Activated effector memory CD4-positive, alpha-beta T cell treated with anti-CD3 and anti-CD28 coated beads, Interleukin-2, amount 50 U/mL, for 16 hours (primary cell): ENCODE results near the gene PRKCQ.
"Not testable (repeated sequence)": the region's sequence is repeated elsewhere in the genome, so short reads cannot be mapped to it uniquely, and the experiment has no call there.

Experiments
- DNase-seq: peaks from one replicate; pipeline ENCODE4 v3.0.0-alpha.2; 2020

Gene PRKCQ

GRCh38 chr10:6486309-6486708, 93.8 kb downstream of the PRKCQ start:
- DNase-seq = no peak

GRCh38 chr10:6482737-6483357, 97.2 kb downstream of the PRKCQ start:
- no peak for DNase-seq

- DNase-seq = no peak
Measured at GRCh38 chr10:6478722-6479121, 101.4 kb downstream of the PRKCQ start.

GRCh38 chr10:6476989-6477388, 103.1 kb downstream of the PRKCQ start:
- DNase-seq = no peak

- no peak for DNase-seq
Measured at GRCh38 chr10:6474871-6475270, 105.2 kb downstream of the PRKCQ start.

- peak; percentile 70 for DNase-seq
Measured at GRCh38 chr10:6473901-6474370, 106.1 kb downstream of the PRKCQ start.

- peak; percentile 73 for DNase-seq
Measured at GRCh38 chr10:6473430-6473829, 106.6 kb downstream of the PRKCQ start.

GRCh38 chr10:6472710-6473005, 107.4 kb downstream of the PRKCQ start:
- not testable (repeated sequence) for DNase-seq

GRCh38 chr10:6470894-6471618, 109.0 kb downstream of the PRKCQ start:
- no peak for DNase-seq

- no peak for DNase-seq
Measured at GRCh38 chr10:6469661-6470060, 110.4 kb downstream of the PRKCQ start.

- DNase-seq = no peak
Measured at GRCh38 chr10:6465854-6466601, 114.0 kb downstream of the PRKCQ start.

- no peak for DNase-seq
Measured at GRCh38 chr10:6465437-6465836, 114.6 kb downstream of the PRKCQ start.

- DNase-seq = no peak
Measured at GRCh38 chr10:6464862-6465430, 115.1 kb downstream of the PRKCQ start.

GRCh38 chr10:6463366-6463765, 116.7 kb downstream of the PRKCQ start:
- no peak for DNase-seq

GRCh38 chr10:6461961-6462360, 118.1 kb downstream of the PRKCQ start:
- no peak for DNase-seq

- no peak for DNase-seq
Measured at GRCh38 chr10:6460861-6461409, 119.1 kb downstream of the PRKCQ start.

- no peak for DNase-seq
Measured at GRCh38 chr10:6458814-6459213, 121.3 kb downstream of the PRKCQ start.

GRCh38 chr10:6457376-6457775, 122.7 kb downstream of the PRKCQ start:
- no peak for DNase-seq

GRCh38 chr10:6456067-6456466, 124.0 kb downstream of the PRKCQ start:
- DNase-seq = no peak

- no peak for DNase-seq
Measured at GRCh38 chr10:6455592-6455991, 124.5 kb downstream of the PRKCQ start.

GRCh38 chr10:6446711-6447110, 133.4 kb downstream of the PRKCQ start:
- no peak for DNase-seq

GRCh38 chr10:6445671-6446316, 134.3 kb downstream of the PRKCQ start:
- peak; percentile 87 for DNase-seq

- not testable (repeated sequence) for DNase-seq
Measured at GRCh38 chr10:6439875-6440274, 140.2 kb downstream of the PRKCQ start.
